Stromal cell of bone marrow (primary cell): ENCODE data around the gene MTREX.
A peak's percentile ranks its signal among the peaks of the same experiment; 100 is the strongest.

Experiments used
- DNase-seq: peaks from one replicate; pipeline ENCODE4 v3.0.0-alpha.2; 2012; ENCODE audit warnings: low read depth

Gene MTREX

GRCh38 chr5:55429221-55429612, 121.4 kb downstream of the MTREX start:
- DNase-seq, result no peak

- DNase-seq, result no peak
Observed at GRCh38 chr5:55429613-55430253, 121.9 kb downstream of the MTREX start.

- DNase-seq, result no peak
Observed at GRCh38 chr5:55432549-55432948, 124.8 kb downstream of the MTREX start.

GRCh38 chr5:55437452-55437851, 129.7 kb downstream of the MTREX start:
- DNase-seq, result no peak

- DNase-seq, result no peak
Observed at GRCh38 chr5:55437859-55438206, 130.0 kb downstream of the MTREX start.

- DNase-seq, result no peak
Observed at GRCh38 chr5:55438998-55439397, 131.2 kb downstream of the MTREX start.

GRCh38 chr5:55440188-55440646, 132.4 kb downstream of the MTREX start:
- no peak for DNase-seq

GRCh38 chr5:55441107-55441771, 133.4 kb downstream of the MTREX start:
- no peak for DNase-seq

- no peak for DNase-seq
Observed at GRCh38 chr5:55441954-55442353, 134.2 kb downstream of the MTREX start.

GRCh38 chr5:55445791-55446190, 138.0 kb downstream of the MTREX start:
- DNase-seq, result no peak

GRCh38 chr5:55446640-55447351, 139.0 kb downstream of the MTREX start:
- no peak for DNase-seq

GRCh38 chr5:55450050-55450765, 142.4 kb downstream of the MTREX start:
- no peak for DNase-seq

- DNase-seq, result no peak
Observed at GRCh38 chr5:55451976-55452375, 144.2 kb downstream of the MTREX start.

GRCh38 chr5:55453211-55453610, 145.4 kb downstream of the MTREX start:
- no peak for DNase-seq

- DNase-seq, result no peak
Observed at GRCh38 chr5:55454282-55454681, 146.5 kb downstream of the MTREX start.

GRCh38 chr5:55456216-55456895, 148.6 kb downstream of the MTREX start:
- DNase-seq, result peak; percentile 28

- DNase-seq, result no peak
Observed at GRCh38 chr5:55459572-55459971, 151.8 kb downstream of the MTREX start.

- no peak for DNase-seq
Observed at GRCh38 chr5:55463613-55464012, 155.8 kb downstream of the MTREX start.

- no peak for DNase-seq
Observed at GRCh38 chr5:55467862-55468551, 160.2 kb downstream of the MTREX start.

GRCh38 chr5:55469839-55470238, 162.1 kb downstream of the MTREX start:
- no peak for DNase-seq

GRCh38 chr5:55470282-55470681, 162.5 kb downstream of the MTREX start:
- DNase-seq, result no peak
